ENCODE data around the gene HOXA6.

HOXA6 gene

GRCh38 chr7:27137640-27138315 lies 9.8 kb downstream of the HOXA6 start:
- DNase-seq (ENCODE audit: low read depth), result no peak

GRCh38 chr7:27134392-27134791 lies 13.2 kb downstream of the HOXA6 start:
- DNase-seq (ENCODE audit: low read depth), result no peak

GRCh38 chr7:27133409-27134231 lies 14.0 kb downstream of the HOXA6 start:
- DNase-seq (ENCODE audit: low read depth), result no peak

GRCh38 chr7:27132978-27133377 lies 14.6 kb downstream of the HOXA6 start:
- no peak for DNase-seq (ENCODE audit: low read depth)

- DNase-seq (ENCODE audit: low read depth), result no peak
Observed at GRCh38 chr7:27132214-27132613, 15.4 kb downstream of the HOXA6 start.

- no peak for DNase-seq (ENCODE audit: low read depth)
Observed at GRCh38 chr7:27131390-27131819, 16.2 kb downstream of the HOXA6 start.

GRCh38 chr7:27130540-27131389 lies 16.8 kb downstream of the HOXA6 start, which contains the start of gene HOXA4:
HOXA4 (minus strand) TSS chr7:27130757; CDS start chr7:27130733, 24 bp downstream.
- no peak for DNase-seq (ENCODE audit: low read depth)

GRCh38 chr7:27129729-27130539 lies 17.6 kb downstream of the HOXA6 start:
- DNase-seq (ENCODE audit: low read depth), result no peak

- DNase-seq (ENCODE audit: low read depth), result no peak
Observed at GRCh38 chr7:27128776-27129728, 18.5 kb downstream of the HOXA6 start.

- DNase-seq (ENCODE audit: low read depth), result no peak
Observed at GRCh38 chr7:27128034-27128433, 19.5 kb downstream of the HOXA6 start.

- DNase-seq (ENCODE audit: low read depth), result no peak
Observed at GRCh38 chr7:27126596-27127327, 20.8 kb downstream of the HOXA6 start.

GRCh38 chr7:27125986-27126394 lies 21.6 kb downstream of the HOXA6 start:
- DNase-seq (ENCODE audit: low read depth), result no peak

GRCh38 chr7:27124902-27125689 lies 22.5 kb downstream of the HOXA6 start:
- DNase-seq (ENCODE audit: low read depth), result no peak

- no peak for DNase-seq (ENCODE audit: low read depth)
Observed at GRCh38 chr7:27124096-27124901, 23.3 kb downstream of the HOXA6 start.

GRCh38 chr7:27123477-27124053 lies 24.0 kb downstream of the HOXA6 start:
- no peak for DNase-seq (ENCODE audit: low read depth)

- DNase-seq (ENCODE audit: low read depth), result no peak
Observed at GRCh38 chr7:27123007-27123476, 24.5 kb downstream of the HOXA6 start.

All from CMK (cell line).